Loucy (cell line): ENCODE results near the gene PDLIM7.

Source experiments
- EZH2phosphoT487 ChIP-seq: fragments of 200-600 bp; IDR thresholded peaks from 2 replicates; pipeline ENCODE4 v1.6.1; 2018; ENCODE audit warnings: antibody characterized with exemption, mild to moderate bottlenecking, moderate library complexity, borderline replicate concordance
- TF ChIP-seq, protein P1 (sequence below): fragments of 200-600 bp; sonication (generic); conservative IDR thresholded peaks from 2 replicates; pipeline ENCODE4 v1.5.1; 2014; ENCODE audit warnings: mild to moderate bottlenecking, antibody characterized with exemption, low read length

GRCh38 chr5:177453852-177454396, 43.5 kb downstream of the PDLIM7 start:
- TF ChIP-seq, protein P1, sequence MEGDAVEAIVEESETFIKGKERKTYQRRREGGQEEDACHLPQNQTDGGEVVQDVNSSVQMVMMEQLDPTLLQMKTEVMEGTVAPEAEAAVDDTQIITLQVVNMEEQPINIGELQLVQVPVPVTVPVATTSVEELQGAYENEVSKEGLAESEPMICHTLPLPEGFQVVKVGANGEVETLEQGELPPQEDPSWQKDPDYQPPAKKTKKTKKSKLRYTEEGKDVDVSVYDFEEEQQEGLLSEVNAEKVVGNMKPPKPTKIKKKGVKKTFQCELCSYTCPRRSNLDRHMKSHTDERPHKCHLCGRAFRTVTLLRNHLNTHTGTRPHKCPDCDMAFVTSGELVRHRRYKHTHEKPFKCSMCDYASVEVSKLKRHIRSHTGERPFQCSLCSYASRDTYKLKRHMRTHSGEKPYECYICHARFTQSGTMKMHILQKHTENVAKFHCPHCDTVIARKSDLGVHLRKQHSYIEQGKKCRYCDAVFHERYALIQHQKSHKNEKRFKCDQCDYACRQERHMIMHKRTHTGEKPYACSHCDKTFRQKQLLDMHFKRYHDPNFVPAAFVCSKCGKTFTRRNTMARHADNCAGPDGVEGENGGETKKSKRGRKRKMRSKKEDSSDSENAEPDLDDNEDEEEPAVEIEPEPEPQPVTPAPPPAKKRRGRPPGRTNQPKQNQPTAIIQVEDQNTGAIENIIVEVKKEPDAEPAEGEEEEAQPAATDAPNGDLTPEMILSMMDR: no peak
- TF ChIP-seq EZH2phosphoT487: no peak
